Fibroblast of pulmonary artery (primary cell): ENCODE results near the gene RANBP17.
A peak's percentile ranks its signal among the peaks of the same experiment; 100 is the strongest.

ENCODE experiments used
- DNase-seq: peaks from one replicate; pipeline ENCODE4 v3.0.0-alpha.2; 2010; ENCODE audit warnings: low read depth
- H3K4me3 ChIP-seq: replicated peaks from 2 replicates; pipeline ENCODE4 v1.5.1; 2011; ENCODE audit warnings: low read depth, mild to moderate bottlenecking, control low read depth, low read length, moderate library complexity
- CTCF ChIP-seq: IDR thresholded peaks from 2 replicates; pipeline ENCODE4 v1.5.1; 2011; ENCODE audit warnings: mild to moderate bottlenecking, control low read depth, low read length, inconsistent platforms; ENCODE audit errors: missing control alignments

RANBP17 gene

GRCh38 chr5:171102877-171103610, 241.2 kb downstream of the RANBP17 start:
- no peak for DNase-seq
- no peak for TF ChIP-seq CTCF
- H3K4me3 ChIP-seq, result no peak overlapping the region

- TF ChIP-seq CTCF, result no peak
- no peak for DNase-seq
- H3K4me3 ChIP-seq, result no peak overlapping the region
Observed at GRCh38 chr5:171107669-171108068, 245.9 kb downstream of the RANBP17 start.

- no peak for TF ChIP-seq CTCF
- no peak for DNase-seq
- no peak overlapping the region for H3K4me3 ChIP-seq
Observed at GRCh38 chr5:171115519-171115918, 253.7 kb downstream of the RANBP17 start.

- TF ChIP-seq CTCF, result no peak
- DNase-seq, result no peak
- no peak overlapping the region for H3K4me3 ChIP-seq
Observed at GRCh38 chr5:171116719-171117118, 254.9 kb downstream of the RANBP17 start.

GRCh38 chr5:171120986-171121622, 259.3 kb downstream of the RANBP17 start:
- DNase-seq, result no peak
- no peak for TF ChIP-seq CTCF
- H3K4me3 ChIP-seq, result no peak overlapping the region

- no peak for TF ChIP-seq CTCF
- H3K4me3 ChIP-seq, result no peak overlapping the region
- no peak for DNase-seq
Observed at GRCh38 chr5:171121638-171122037, 259.8 kb downstream of the RANBP17 start.

- H3K4me3 ChIP-seq, result no peak overlapping the region
- no peak for TF ChIP-seq CTCF
- DNase-seq, result peak; percentile 31
Observed at GRCh38 chr5:171122372-171122771, 260.6 kb downstream of the RANBP17 start.
